ENCODE results near the gene LIN9.
A peak's percentile ranks its signal among the peaks of the same experiment; 100 is the strongest.

LIN9 gene

GRCh38 chr1:226201029-226201593 lies 107.9 kb downstream of the LIN9 start:
- no peak overlapping the region for H3K4me3 Mint-ChIP-seq
- TF ChIP-seq, protein P1, sequence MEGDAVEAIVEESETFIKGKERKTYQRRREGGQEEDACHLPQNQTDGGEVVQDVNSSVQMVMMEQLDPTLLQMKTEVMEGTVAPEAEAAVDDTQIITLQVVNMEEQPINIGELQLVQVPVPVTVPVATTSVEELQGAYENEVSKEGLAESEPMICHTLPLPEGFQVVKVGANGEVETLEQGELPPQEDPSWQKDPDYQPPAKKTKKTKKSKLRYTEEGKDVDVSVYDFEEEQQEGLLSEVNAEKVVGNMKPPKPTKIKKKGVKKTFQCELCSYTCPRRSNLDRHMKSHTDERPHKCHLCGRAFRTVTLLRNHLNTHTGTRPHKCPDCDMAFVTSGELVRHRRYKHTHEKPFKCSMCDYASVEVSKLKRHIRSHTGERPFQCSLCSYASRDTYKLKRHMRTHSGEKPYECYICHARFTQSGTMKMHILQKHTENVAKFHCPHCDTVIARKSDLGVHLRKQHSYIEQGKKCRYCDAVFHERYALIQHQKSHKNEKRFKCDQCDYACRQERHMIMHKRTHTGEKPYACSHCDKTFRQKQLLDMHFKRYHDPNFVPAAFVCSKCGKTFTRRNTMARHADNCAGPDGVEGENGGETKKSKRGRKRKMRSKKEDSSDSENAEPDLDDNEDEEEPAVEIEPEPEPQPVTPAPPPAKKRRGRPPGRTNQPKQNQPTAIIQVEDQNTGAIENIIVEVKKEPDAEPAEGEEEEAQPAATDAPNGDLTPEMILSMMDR (IDR thresholded peaks at IDR 0.05), result peak; percentile 10
- H3K27me3 Mint-ChIP-seq (ENCODE audit: low read depth, poor library complexity), result peaks cover 7% of the 10 kb centered on the region
- H3K36me3 Mint-ChIP-seq (ENCODE audit: low read depth), result no peaks in the 10 kb centered on the region
- no peak overlapping the region for H3K27ac Mint-ChIP-seq
- no peak for DNase-seq
- H3K4me1 Mint-ChIP-seq, result peaks cover 8% of the 10 kb centered on the region
- no peaks in the 10 kb centered on the region for H3K9me3 Mint-ChIP-seq

DNA sequence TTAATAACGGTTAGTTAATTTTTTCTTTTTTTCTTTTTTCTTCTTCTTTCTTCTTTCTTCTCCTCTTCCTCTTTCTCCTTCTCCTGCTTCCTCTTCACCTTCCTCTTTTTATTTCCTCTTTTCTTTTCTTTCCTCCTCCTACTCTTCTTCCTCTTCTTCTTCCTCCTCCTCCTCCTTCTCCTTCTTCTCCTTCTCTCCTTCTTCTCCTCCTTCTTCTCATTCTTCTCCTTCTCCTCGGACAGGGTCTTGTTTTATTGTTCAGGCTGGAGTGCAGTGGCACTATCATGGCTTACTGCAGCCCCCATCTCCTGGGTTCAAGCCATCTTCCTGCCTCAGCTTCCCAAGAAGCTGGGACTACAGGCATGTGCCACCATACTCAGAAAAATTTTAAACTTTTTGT lies 109.0 kb downstream of the LIN9 start:
- Mint-ChIP-seq H3K27ac (no peak overlapping the region), H3K4me1 (peaks cover 13% of the 10 kb centered on the region), H3K9me3 (no peaks in the 10 kb centered on the region), H3K27me3 (ENCODE audit: low read depth, poor library complexity) (peaks cover 9% of the 10 kb centered on the region), H3K36me3 (ENCODE audit: low read depth) (no peaks in the 10 kb centered on the region), H3K4me3 (no peak overlapping the region)
- TF ChIP-seq, protein P1 (IDR thresholded peaks at IDR 0.05), result no peak
- no peak for DNase-seq

DNA sequence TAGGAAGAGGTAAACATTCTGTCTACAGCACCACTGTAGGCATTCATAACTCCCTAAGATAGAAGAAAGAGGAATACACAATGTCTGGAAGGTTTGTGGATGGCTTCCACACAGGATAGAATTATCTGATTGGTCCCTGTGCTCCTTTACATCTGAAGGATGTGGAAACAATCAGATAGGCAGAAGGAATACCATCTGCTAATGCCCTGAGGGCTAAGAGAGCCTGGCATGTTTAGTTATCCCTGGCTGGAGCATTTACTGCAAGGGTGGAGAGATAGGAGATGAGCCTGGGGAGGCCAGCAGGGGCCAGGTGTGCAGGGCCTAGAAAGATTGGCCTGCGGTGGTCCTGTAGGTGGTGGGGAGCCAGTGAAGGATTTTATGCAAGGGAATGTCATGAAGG lies 113.8 kb downstream of the LIN9 start:
- no peak overlapping the region for H3K4me3 Mint-ChIP-seq
- peaks cover 6% of the 10 kb centered on the region for H3K4me1 Mint-ChIP-seq
- no peaks in the 10 kb centered on the region for H3K36me3 Mint-ChIP-seq (ENCODE audit: low read depth)
- H3K27ac Mint-ChIP-seq, result no peak overlapping the region
- TF ChIP-seq, protein P1 (IDR thresholded peaks at IDR 0.05), result no peak
- peaks cover 8% of the 10 kb centered on the region for H3K27me3 Mint-ChIP-seq (ENCODE audit: low read depth, poor library complexity)
- DNase-seq, result no peak
- H3K9me3 Mint-ChIP-seq, result no peaks in the 10 kb centered on the region

- no peaks in the 10 kb centered on the region for H3K9me3 Mint-ChIP-seq
- H3K27me3 Mint-ChIP-seq (ENCODE audit: low read depth, poor library complexity), result peaks cover 7% of the 10 kb centered on the region
- peaks cover 10% of the 10 kb centered on the region for H3K36me3 Mint-ChIP-seq (ENCODE audit: low read depth)
- TF ChIP-seq, protein P1 (IDR thresholded peaks at IDR 0.05), result no peak
- H3K4me3 Mint-ChIP-seq, result peak overlapping the region; percentile 89
- H3K4me1 Mint-ChIP-seq, result peaks cover 30% of the 10 kb centered on the region
- H3K27ac Mint-ChIP-seq, result no peak overlapping the region
- DNase-seq, result no peak
These were observed 121.6 kb downstream of the LIN9 start for GRCh38 chr1:226187380-226187779.

GRCh38 chr1:226187019-226187322 lies 122.0 kb downstream of the LIN9 start:
- Mint-ChIP-seq H3K4me1 (peaks cover 34% of the 10 kb centered on the region), H3K4me3 (peak overlapping the region; percentile 89), H3K36me3 (ENCODE audit: low read depth) (peaks cover 14% of the 10 kb centered on the region), H3K9me3 (no peaks in the 10 kb centered on the region), H3K27me3 (ENCODE audit: low read depth, poor library complexity) (peaks cover 7% of the 10 kb centered on the region), H3K27ac (peak overlapping the region; percentile 98)
- TF ChIP-seq, protein P1 (IDR thresholded peaks at IDR 0.05), result no peak
- no peak for DNase-seq

All from nephron progenitor cell (in vitro differentiated cells).